Activated CD8-positive, alpha-beta memory T cell treated with anti-CD3 and anti-CD28 coated beads, Interleukin-2, amount 10 ng/mL, durations not matched to agents 7 days and 5 days (primary cell): Measurements from ENCODE around the gene ADAR. TPM values are rescaled to one million over a fixed set of nuclear protein-coding genes. Genes with fewer than 3 reads are reported as not detected.

Experiments
- ATAC-seq: fragments of 150-1000 bp; cut with Tn5 transposase; one replicate; pipeline ENCODE4 v1.10.0; 2021; ENCODE audit warnings: moderate library complexity
- CTCF ChIA-PET: fragments of 350-600 bp; sonication (Branson Sonifier 250); formaldehyde crosslinking; loops from one replicate; lab custom pipeline; 2021; ENCODE audit warnings: antibody characterized with exemption; lab: Charles Lee
- DNase-seq: peaks from one replicate; pipeline ENCODE4 v3.0.0-alpha.2; 2020
- H3K27ac Mint-ChIP-seq: one replicate; pipeline ENCODE4 v1.8.0; 2021; ENCODE audit warnings: mild to moderate bottlenecking, mixed read lengths
- H3K27me3 Mint-ChIP-seq: one replicate; pipeline ENCODE4 v1.8.0; 2021; ENCODE audit warnings: mixed read lengths
- H3K36me3 Mint-ChIP-seq: one replicate; pipeline ENCODE4 v1.8.0; 2021; ENCODE audit warnings: mild to moderate bottlenecking, mixed read lengths
- H3K4me1 Mint-ChIP-seq: one replicate; pipeline ENCODE4 v1.8.0; 2021; ENCODE audit warnings: mixed read lengths
- H3K4me3 Mint-ChIP-seq: one replicate; pipeline ENCODE4 v1.8.0; 2021; ENCODE audit warnings: mild to moderate bottlenecking, moderate library complexity, mixed read lengths
- H3K9me3 Mint-ChIP-seq: one replicate; pipeline ENCODE4 v1.8.0; 2022; ENCODE audit warnings: low read depth, mixed read lengths
- total RNA-seq, 2 experiments: library from RNA; stranded (reverse); gene quantifications; one replicate each; pipeline ENCODE4 v1.2.3, GENCODE V29; 2021

ADAR gene
- total RNA-seq, 2 experiments from 2014 or later, result 369 to 434 TPM

DNA sequence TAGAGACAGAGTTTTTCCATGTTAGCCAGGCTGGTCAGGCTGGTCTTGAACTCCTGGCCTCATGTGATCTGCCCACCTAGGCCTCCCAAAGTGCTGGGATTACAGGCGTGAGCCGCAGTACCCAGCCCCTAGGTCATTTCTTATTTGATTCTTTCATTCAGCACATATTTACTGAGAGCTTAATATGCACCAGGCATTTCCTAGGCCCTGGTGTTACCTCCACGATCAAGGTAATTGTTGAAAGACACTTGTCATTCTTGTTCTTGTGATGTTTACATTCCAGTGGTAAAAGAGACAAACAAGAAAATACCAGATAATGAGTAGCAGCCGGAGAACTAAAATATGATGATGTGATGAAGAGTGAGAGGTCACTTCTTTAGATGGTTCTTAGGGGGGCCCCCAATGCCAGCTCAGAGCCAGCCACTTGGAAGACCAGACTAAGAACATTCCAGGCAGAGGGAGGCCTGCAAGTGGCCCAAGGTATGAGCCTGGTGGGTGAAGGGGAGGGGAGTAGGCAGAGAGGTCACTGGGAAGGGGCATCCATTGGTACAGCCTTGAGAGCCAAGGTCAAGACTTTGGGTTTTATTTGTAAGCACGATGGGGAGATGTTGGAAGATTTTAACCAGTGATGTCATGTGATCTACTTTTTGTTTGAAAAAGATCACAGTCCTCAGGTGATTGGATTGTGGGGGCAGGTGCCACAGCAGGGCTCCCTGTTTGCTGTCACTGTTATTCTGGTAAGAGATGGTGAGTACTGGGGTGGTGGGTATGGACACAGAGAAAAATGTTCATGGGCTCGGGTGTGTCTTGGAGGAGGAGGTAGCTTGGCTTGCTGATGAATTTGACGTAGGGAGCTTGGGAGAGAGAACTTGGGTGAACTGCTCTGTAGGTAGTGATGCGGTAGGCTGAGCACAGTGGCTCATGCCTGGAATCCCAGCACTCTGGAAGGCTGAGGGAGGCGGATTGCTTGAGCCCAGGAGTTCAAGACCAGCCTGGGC lies 68.2 kb downstream of the ADAR start:
- ATAC-seq (no peak), DNase-seq (no peak)
- no peaks in the 10 kb centered on the region for H3K9me3 Mint-ChIP-seq
- peaks cover 40% of the 10 kb centered on the region for H3K27me3 Mint-ChIP-seq
- no peak overlapping the region for H3K4me3 Mint-ChIP-seq
- H3K27ac Mint-ChIP-seq, result no peak overlapping the region
- H3K36me3 Mint-ChIP-seq, result no peaks in the 10 kb centered on the region
- H3K4me1 Mint-ChIP-seq, result no peaks in the 10 kb centered on the region
- CTCF ChIA-PET, result no interaction called here

DNA sequence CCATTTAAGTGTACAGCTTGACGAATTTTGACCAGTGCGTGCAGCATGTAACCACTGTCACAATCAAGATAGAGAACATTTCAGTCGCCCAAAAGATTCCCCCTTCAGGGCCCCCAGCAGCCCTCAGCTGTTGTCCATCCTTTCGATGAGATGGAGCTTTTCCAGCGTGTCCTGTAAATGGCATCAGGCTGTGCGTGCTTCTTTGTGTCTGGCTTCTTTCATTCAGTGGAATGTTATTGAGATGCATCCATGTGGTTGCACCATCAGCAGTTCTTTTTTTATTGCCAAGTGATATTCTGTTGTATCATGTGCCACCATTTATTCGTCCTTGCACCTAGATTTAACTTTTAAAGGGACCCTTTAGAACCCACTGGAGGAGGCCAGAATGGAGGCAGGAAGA lies 71.4 kb downstream of the ADAR start:
- no peaks in the 10 kb centered on the region for H3K9me3 Mint-ChIP-seq
- CTCF ChIA-PET, result interaction anchor here (2.9 kb wide), 1 partner anchor 57 kb away, joined by 7 read pairs; no protein-coding TSS in a partner anchor
- no peaks in the 10 kb centered on the region for H3K36me3 Mint-ChIP-seq
- no peaks in the 10 kb centered on the region for H3K4me1 Mint-ChIP-seq
- H3K4me3 Mint-ChIP-seq, result no peak overlapping the region
- ATAC-seq (no peak), DNase-seq (no peak)
- peaks cover 47% of the 10 kb centered on the region for H3K27me3 Mint-ChIP-seq
- H3K27ac Mint-ChIP-seq, result no peak overlapping the region

DNA sequence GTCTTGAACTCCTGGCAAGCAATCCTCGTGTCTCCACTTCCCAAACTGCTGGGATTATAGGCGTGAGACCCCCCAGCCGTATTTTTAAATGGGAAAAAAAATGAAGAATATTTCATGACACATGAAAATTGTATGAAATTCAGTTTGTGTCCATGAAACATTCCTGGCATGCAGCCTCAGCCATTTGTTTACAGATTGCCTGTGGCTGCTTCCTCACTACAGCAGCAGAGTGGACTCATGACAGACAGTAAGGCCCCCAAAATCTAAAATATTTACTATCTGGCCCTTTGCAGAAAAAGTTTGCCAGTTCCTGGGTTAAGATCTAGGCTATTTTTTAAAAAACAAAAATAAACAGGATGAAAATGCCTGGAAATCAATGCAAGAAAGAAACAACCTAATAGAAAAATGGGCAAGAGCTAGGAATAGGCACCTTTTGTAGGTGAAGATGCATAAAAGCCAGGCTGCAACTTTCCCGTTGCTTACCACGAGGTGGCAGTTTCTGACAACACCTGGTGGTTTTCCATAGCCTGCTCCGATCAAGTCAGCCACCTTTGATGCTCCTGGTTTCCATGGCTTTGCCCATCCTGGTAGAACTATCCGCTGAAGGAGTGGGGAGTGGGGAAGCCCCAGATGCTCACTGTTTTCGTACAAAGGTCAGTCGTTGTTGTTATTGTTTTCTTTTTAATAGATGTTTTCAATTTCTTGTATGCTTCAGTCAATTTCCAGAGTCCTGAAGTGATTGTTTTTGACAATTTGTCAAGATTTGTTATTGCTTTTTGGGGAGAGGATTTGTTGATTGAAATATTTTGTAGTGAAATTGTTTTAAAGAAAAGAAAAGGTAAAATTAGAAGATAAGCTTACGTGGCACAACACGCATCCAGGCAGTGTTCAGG lies 73.8 kb downstream of the ADAR start:
- CTCF ChIA-PET, result interaction anchor here (1.2 to 2.9 kb wide), 3 partner anchors 12 to 55 kb away, joined by 3 to 7 read pairs (median 4); no protein-coding TSS in a partner anchor
- H3K27ac Mint-ChIP-seq, result no peak overlapping the region
- ATAC-seq (no peak), DNase-seq (no peak)
- no peak overlapping the region for H3K4me3 Mint-ChIP-seq
- peaks cover 34% of the 10 kb centered on the region for H3K27me3 Mint-ChIP-seq
- no peaks in the 10 kb centered on the region for H3K4me1 Mint-ChIP-seq
- no peaks in the 10 kb centered on the region for H3K9me3 Mint-ChIP-seq
- H3K36me3 Mint-ChIP-seq, result no peaks in the 10 kb centered on the region

Other genes starting within 250 kb of the ADAR start
- gene IL6R, start 202.8 kb downstream of the ADAR start, total RNA-seq, result under 1 TPM; 0.53 to 0.66 TPM
- gene TDRD10, start 106.0 kb downstream of the ADAR start, total RNA-seq, result not detected
- not detected for gene SHE, start 105.8 kb downstream of the ADAR start, total RNA-seq
- gene UBE2Q1, start 49.5 kb downstream of the ADAR start, total RNA-seq, result 100 to 1,000 TPM; 103 to 110 TPM
- gene CHRNB2, start 40.4 kb downstream of the ADAR start, total RNA-seq, result not detected